Right lobe of liver (tissue), 6 donors: ENCODE data around the gene EXOC2. TPM values are rescaled to one million over a fixed set of nuclear protein-coding genes. Genes with fewer than 3 reads are reported as not detected.
A peak's percentile ranks its signal among the peaks of the same experiment; 100 is the strongest.

Experiments
- ATAC-seq, 4 donors: fragments of 200-7000 bp; cut with Tn5 transposase; one replicate each; pipeline ENCODE4 v1.9.1; 2020; ENCODE audit warnings: mild to moderate bottlenecking in 4 of 4, moderate library complexity in 4 of 4
- DNase-seq, 3 donors: peaks; one replicate each; pipeline ENCODE4 v3.0.0-alpha.2; 2020
- H3K27ac ChIP-seq, 3 donors: fragments of 200-600 bp; one replicate each; pipeline ENCODE4 v1.8.0; 2022
- H3K27me3 ChIP-seq, 2 donors: fragments of 200-600 bp; one replicate each; pipeline ENCODE4 v1.8.0; 2022
- H3K36me3 ChIP-seq, 4 donors: fragments of 200-600 bp; sonication (generic) in 1 of 4; one replicate each; pipeline versions ENCODE4 v1.5.1 to v1.8.0; 2017 to 2022; ENCODE audit warnings: control low read depth in 1 of 4
- H3K4me1 ChIP-seq, 4 donors: fragments of 200-600 bp; sonication (generic) in 1 of 4; one replicate each; pipeline versions ENCODE4 v1.5.1 to v1.8.0; 2017 to 2022; ENCODE audit warnings: control low read depth in 1 of 4
- H3K4me3 ChIP-seq, 3 donors: fragments of 200-600 bp; one replicate each; pipeline ENCODE4 v1.8.0; 2022
- H3K9me3 ChIP-seq, 4 donors: fragments of 200-600 bp; sonication (generic) in 1 of 4; one replicate each; pipeline versions ENCODE4 v1.5.1 to v1.8.0; 2017 to 2022; ENCODE audit warnings: control low read depth in 1 of 4
- POLR2A ChIP-seq: fragments of 450-650 bp; IDR thresholded peaks from one replicate; pipeline ENCODE4 v1.6.1; 2017; ENCODE audit warnings: antibody characterized with exemption, mild to moderate bottlenecking
- WGBS: methylation state at CpG from one replicate; pipeline ENCODE4 v1.1.6; 2018; ENCODE audit warnings: low coverage, low lambda C conversion rate; ENCODE audit not compliant: insufficient coverage; ENCODE audit errors: missing lambda C conversion rate; 5-methylcytosine and 5-hydroxymethylcytosine counted together
- intact Hi-C, 2 donors: fragments of 100-400 bp; cut with DNase I; formaldehyde crosslinking; loops; one replicate each; pipeline versions ENCODE4 v1.11.2 to v1.14.1; 2022
- total RNA-seq, 6 experiments: library from RNA; depleted of rRNA in 2 of 6; stranded (reverse); fragments of >200 nt in 2 of 6; fragmentation: NEBNext Ultra II Directional in 3 of 6; extraction: Animal tissue kit (Norgen Biotek cat#: 25700) in 3 of 6; gene quantifications; one replicate each; pipeline versions ENCODE4 v1.1.0 to v1.2.4, GENCODE V29; 2016 to 2023
- TF ChIP-seq, protein P1 (sequence below), 4 donors: fragments of 200-600 bp in 3 of 4; fragments of 450-650 bp in 1 of 4; IDR thresholded peaks; one replicate each; pipeline versions ENCODE4 v1.5.1 to v1.8.0; 2016 to 2022; ENCODE audit warnings: antibody characterized with exemption in 4 of 4, mild to moderate bottlenecking in 2 of 4
- donor health status: DM: no; HTN: yes; CAD: no.
- donor health status: DM: no; HTN: no; CAD: no.
- donor health status: DM: no; HTN: no; CAD: no.
- donor health status: DM: no; HTN: yes; CAD: no.
- donor health status: DM: no; HTN: yes; CAD: no.

EXOC2 gene
- total RNA-seq, 6 experiments from 2014 or later: 7.1 to 12.8 (median 10.5) TPM

DNA sequence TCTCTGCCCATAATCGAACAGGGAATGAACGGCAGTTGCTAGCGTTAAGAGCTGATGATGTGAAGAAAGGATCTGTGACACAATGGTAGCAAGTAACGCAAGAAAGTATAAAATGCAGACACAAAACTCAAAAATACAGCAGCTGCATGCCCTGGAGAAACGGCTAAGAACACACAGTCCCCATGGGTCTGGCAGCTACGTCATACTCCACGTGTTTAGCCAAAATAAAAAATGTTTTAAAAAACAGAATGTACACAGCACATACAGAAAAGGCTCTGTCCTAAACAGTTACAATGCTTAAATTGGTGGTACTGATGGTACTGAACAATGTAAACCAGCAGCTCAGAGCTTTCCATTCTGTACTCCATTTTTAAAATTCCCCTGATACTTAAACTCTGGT, 70.5 kb downstream of the EXOC2 start:
- H3K27ac ChIP-seq: no peak overlapping the region
- no peak for TF ChIP-seq POLR2A
- TF ChIP-seq, protein P1, sequence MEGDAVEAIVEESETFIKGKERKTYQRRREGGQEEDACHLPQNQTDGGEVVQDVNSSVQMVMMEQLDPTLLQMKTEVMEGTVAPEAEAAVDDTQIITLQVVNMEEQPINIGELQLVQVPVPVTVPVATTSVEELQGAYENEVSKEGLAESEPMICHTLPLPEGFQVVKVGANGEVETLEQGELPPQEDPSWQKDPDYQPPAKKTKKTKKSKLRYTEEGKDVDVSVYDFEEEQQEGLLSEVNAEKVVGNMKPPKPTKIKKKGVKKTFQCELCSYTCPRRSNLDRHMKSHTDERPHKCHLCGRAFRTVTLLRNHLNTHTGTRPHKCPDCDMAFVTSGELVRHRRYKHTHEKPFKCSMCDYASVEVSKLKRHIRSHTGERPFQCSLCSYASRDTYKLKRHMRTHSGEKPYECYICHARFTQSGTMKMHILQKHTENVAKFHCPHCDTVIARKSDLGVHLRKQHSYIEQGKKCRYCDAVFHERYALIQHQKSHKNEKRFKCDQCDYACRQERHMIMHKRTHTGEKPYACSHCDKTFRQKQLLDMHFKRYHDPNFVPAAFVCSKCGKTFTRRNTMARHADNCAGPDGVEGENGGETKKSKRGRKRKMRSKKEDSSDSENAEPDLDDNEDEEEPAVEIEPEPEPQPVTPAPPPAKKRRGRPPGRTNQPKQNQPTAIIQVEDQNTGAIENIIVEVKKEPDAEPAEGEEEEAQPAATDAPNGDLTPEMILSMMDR (IDR thresholded peaks at IDR 0.05): no peak
- 98% methylated on average over 7 of the region's 7 CpGs for WGBS

DNA sequence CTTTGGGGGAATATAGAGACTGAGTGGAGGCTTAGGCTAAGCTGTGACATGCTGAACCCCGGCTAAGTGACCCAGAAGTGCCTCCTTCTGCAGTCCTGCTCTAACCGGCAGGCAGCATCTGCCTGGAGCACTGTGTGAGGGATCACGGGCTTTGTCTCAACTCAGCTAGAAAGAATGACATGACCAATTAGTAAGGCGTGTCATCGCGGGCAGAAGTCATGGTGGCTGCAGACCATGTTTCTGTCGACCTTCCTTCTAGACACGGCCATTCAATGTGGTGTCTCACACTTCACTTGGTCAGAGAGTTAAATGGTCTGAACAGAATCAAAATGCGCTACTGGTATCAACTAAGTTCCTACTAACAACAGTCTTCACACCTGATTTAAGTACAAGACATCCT, 71.0 kb downstream of the EXOC2 start:
- DNase-seq (no peak), ATAC-seq (no peak)
- WGBS: 98% methylated on average over 9 of the region's 9 CpGs
- intact Hi-C loops: no loop called here
- Histone ChIP-seq H3K9me3 (no peaks in the 10 kb centered on the region), H3K36me3 (peaks cover 0 to 4% (median 0%) of the 10 kb centered on the region in 4 donors), H3K27ac (no peak overlapping the region), H3K4me3 (no peak overlapping the region), H3K4me1 (no peaks in the 10 kb centered on the region), H3K27me3 (no peaks in the 10 kb centered on the region)
- TF ChIP-seq, protein P1 (IDR thresholded peaks at IDR 0.05): no peak
- TF ChIP-seq POLR2A: no peak

More for the DNA sequence above, 70.5 kb downstream of the EXOC2 start:
- H3K36me3 ChIP-seq: peaks cover 0 to 4% (median 0%) of the 10 kb centered on the region in 4 donors
- H3K27me3 ChIP-seq: no peaks in the 10 kb centered on the region
- H3K4me1 ChIP-seq: no peaks in the 10 kb centered on the region
- ATAC-seq (no peak), DNase-seq (no peak)
- H3K4me3 ChIP-seq: no peak overlapping the region
- intact Hi-C loops: no loop called here
- no peaks in the 10 kb centered on the region for H3K9me3 ChIP-seq

DNA sequence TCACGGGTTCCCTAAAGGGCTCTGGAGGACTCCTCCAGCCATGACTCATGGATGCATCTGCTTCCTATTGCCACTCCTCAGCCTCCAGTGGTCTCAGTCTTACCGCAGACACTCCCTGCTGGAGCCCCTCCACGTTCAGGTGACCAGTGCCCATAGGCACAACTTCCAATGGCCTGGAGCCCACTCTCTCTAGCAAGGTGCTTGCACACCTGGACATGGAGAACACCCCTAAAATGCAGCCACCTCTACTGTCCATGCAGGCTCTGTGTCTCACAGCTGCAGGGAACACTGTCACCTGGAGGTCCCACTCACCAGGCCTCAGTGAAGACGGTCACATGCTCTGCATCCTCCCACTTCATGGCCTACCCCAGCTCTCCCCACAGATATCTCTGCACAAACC, 72.0 kb downstream of the EXOC2 start:
- ATAC-seq (peak in 1 of 4 donors; percentile 23), DNase-seq (no peak)
- Histone ChIP-seq H3K4me3 (no peak overlapping the region), H3K4me1 (no peaks in the 10 kb centered on the region), H3K36me3 (peaks cover 0 to 4% (median 0%) of the 10 kb centered on the region in 4 donors), H3K27me3 (no peaks in the 10 kb centered on the region), H3K27ac (no peak overlapping the region), H3K9me3 (no peaks in the 10 kb centered on the region)
- no CpG with 5 or more reads among the region's 4 CpGs for WGBS
- intact Hi-C loops: no loop called here
- no peak for TF ChIP-seq POLR2A
- TF ChIP-seq, protein P1 (IDR thresholded peaks at IDR 0.05): no peak

DNA sequence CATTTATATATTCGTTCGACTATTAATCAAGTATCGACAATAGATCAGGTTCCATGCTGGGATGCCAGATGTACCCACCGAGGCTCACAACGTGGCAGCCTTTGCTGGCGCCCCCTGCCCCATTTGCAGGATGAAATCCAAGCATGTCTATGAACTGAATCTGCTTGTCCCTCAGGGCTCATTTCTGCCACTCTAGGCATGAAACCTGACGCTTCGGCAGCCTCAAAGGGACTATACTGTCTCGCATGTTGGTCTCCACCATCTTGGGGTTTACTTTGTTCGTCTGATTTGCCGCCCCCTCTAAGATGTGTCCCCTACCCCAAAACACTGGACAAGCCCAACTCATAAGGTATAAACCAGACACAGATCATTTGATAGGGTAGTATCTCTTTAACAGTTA, 72.8 kb downstream of the EXOC2 start:
- H3K27me3 ChIP-seq: no peaks in the 10 kb centered on the region
- no peak overlapping the region for H3K4me3 ChIP-seq
- H3K27ac ChIP-seq: no peak overlapping the region
- no peaks in the 10 kb centered on the region for H3K9me3 ChIP-seq
- DNase-seq (no peak), ATAC-seq (no peak)
- peaks cover 0 to 4% (median 0%) of the 10 kb centered on the region in 4 donors for H3K36me3 ChIP-seq
- intact Hi-C loops: no loop called here
- 92% methylated on average over 6 of the region's 11 CpGs for WGBS
- TF ChIP-seq, protein P1 (IDR thresholded peaks at IDR 0.05): no peak
- TF ChIP-seq POLR2A: no peak
- H3K4me1 ChIP-seq: no peaks in the 10 kb centered on the region
